Limb (tissue), 2 donors: ENCODE data around the gene PODN.

Experiments used
- DNase-seq, 2 donors: peaks; one replicate each; pipeline ENCODE4 v3.0.0-alpha.2; 2016; ENCODE audit errors: extremely low spot score in 2 of 2

PODN gene

GRCh38 chr1:53131590-53131938 lies 69.6 kb downstream of the PODN start:
- DNase-seq: no peak

- no peak for DNase-seq
Observed at GRCh38 chr1:53132176-53132575, 70.2 kb downstream of the PODN start.

GRCh38 chr1:53133261-53134041 lies 71.4 kb downstream of the PODN start:
- no peak for DNase-seq

GRCh38 chr1:53134042-53134485 lies 72.1 kb downstream of the PODN start:
- DNase-seq: no peak
